CMK (cell line): ENCODE results near the gene CPED1.
"Not testable (repeated sequence)": the region's sequence is repeated elsewhere in the genome, so short reads cannot be mapped to it uniquely, and the experiment has no call there.

Experiments
- DNase-seq: peaks from one replicate; pipeline ENCODE4 v3.0.0-alpha.2; 2010; ENCODE audit warnings: low read depth

Gene CPED1

GRCh38 chr7:121020249-121020988, 31.9 kb downstream of the CPED1 start:
- DNase-seq, result no peak

- DNase-seq, result no peak
Observed at GRCh38 chr7:121020989-121021969, 32.8 kb downstream of the CPED1 start.

DNA sequence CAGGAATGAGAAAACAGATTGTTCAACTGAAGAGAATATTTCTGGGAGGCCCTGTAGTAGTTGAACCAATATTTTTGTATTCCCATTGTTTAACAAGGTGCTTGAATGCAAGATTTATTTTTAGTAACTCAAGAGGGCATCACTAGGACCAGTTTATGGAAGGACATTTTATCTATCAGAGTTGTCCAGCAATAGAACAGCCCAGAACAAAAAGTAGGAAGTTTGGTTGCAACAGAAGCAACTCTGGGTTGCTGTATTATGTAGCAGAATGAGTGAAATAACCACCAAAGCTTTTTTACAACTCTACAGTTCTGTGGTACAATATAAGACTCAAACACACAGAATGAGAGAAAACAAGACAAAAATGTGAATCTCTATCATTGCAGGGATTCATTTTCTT, 34.7 kb downstream of the CPED1 start:
- DNase-seq, result no peak

DNA sequence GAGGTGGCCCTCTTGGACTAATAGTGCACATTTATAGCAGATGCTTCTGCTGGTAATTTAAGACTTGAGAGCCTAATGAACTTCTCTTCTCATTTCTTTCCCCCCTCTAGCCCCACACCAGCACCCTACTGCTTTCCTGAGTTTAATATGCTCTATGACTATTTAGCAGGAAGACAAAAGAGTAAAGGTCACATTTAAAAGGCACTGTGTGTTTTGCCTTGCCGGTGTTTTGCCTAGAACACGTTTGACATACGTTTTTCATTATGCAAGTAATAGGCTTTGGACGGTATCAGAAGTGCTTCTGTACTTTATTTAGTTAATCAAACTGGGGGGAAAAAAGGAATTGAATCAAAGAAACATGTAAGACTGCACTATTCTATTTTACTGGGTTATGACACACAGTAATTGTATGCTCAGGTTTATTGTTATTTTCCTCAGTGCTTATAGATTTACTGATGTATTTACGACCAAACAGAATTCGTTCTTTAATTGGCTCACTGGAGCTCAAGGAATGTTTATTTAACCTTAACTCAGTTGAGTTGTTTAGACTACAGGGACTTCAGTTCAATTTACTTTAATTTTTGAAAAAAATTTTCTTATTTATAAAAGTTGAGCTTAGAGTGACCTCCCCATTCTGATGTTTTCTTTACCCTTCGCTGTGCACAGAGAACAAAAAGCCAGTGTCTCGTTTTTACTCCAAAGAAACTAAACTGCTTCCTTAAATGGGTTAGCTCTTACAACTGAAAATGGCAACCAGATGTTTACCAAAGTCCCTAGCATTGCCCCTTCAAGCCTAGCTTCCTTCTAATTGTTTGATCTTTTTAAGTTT, 35.4 kb downstream of the CPED1 start:
- no peak for DNase-seq

- no peak for DNase-seq
Observed at GRCh38 chr7:121024611-121025010, 36.1 kb downstream of the CPED1 start.

GRCh38 chr7:121026159-121026558, 37.6 kb downstream of the CPED1 start:
- DNase-seq, result no peak

DNA sequence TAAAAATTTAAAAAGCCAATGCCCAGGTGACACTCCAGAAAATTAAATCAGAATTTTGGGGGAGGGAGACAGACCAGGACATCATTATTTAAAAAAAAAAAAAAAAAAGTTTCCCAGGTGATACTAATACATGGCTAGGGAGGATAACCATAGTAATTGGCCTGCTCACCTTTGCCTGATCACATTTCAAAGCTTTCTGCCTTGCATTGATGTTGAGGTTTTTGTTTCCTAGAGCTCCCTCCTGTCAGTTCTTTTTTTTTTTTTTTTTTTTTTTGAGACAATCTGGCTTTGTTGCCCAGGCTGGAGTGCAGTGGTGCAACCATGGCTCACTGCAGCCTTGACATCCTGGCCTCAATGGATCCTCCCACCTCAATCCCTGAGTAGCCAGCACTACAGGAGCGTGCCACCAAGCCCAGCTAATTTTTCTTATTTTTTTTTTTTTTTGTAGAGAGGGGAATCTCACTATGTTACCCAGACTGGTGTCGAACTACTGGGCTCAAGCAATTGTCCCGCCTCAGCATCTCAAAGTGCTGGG, 38.1 kb downstream of the CPED1 start:
- no peak for DNase-seq

DNA sequence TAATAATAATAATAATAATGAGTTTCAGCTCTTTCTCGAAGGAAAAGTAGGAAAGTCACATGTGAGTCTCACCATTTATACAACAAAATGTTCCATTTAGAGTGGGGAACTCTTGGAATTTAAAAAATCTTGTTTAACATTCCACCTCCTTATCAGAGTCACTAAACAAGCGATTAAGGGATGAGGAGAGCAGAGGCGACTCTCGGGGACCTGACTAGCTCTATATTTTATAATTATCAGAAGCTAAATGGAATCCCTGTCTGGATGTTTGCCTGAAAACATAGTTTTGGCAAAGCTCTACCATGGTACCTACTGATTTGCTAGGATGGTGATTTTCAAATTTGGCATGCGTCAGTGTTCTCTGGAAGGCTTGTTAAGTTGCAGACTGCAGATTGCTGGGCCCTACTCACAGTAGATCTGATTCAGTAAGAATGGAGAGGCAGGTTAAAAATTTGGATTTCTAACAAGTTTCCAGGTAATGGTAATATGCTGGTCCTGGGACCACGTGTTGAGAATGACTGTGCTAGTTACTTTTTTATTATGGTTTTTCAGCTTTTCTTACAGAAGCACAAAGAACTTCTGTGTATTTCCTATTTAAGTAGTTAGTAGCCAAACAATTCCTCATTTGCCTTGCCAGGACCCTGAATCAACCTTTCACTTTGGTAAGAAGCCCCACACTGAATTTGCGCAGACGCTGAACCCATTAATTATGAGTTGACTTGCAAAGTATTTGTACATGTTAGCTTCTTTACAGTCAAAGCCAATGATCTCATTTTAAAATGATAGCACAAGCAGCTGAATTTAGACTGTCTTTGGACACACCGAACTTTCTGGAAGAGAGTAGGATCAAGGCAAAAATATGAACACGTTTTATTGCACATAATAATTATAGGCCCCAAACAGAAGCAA, 39.5 kb downstream of the CPED1 start:
- DNase-seq, result no peak

DNA sequence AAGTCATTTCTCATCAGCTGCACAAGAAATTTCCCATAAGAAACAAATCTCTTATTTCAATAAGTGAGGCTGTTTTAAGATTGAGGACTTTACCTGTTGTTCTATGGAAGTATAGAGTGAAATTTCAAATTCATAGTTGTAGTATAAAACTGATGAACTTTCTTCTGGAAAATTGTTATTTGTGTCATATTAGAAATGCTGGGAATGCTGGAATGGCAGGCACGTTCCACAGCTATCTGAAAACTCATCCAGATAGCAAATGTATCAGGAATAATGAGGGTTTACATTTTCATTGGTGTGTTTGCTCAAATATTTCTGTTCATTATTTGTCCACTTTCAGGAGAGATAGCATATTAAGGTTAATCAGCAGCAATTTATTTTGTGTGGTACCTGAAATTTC, 40.8 kb downstream of the CPED1 start:
- DNase-seq, result no peak

DNA sequence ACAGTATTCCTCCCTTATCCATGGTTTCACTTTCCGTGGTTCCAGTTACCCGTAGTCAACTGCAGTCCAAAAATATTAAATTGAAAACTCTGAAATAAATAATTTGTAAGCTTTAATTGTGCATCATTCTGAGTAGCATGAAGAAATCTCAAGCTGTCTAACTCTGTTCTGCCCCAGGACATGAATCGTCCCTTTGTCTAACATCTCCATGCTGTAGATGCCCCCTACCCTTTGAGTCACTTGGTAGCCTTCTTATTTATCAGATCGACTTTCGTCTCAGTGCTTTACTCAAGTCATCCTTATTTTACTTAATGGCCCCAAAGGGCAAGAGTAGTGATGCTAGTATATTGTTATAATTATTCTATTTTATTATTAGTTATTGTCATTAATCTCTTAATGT, 41.8 kb downstream of the CPED1 start:
- no peak for DNase-seq

- no peak for DNase-seq
Observed at GRCh38 chr7:121032645-121033460, 44.3 kb downstream of the CPED1 start.

DNA sequence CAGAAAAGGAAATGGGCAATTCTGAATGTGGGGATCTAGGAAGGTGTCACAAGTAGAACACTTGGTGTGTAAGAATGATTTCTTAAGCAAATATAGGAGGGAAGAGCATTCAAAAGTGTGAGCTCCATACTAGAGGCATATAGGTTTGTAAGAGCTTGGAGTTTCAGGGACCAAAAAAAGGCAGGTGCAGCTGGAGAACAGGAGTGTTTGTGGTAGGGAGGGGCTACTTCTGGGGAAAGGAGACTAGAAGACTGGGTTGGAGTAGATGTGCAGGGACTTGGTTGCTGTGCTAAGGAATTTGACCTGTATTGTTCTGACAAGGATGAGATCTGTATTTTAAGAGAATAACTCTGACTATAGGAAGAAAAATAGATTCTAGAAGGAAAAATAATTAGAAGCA, 46.4 kb downstream of the CPED1 start:
- DNase-seq, result no peak

DNA sequence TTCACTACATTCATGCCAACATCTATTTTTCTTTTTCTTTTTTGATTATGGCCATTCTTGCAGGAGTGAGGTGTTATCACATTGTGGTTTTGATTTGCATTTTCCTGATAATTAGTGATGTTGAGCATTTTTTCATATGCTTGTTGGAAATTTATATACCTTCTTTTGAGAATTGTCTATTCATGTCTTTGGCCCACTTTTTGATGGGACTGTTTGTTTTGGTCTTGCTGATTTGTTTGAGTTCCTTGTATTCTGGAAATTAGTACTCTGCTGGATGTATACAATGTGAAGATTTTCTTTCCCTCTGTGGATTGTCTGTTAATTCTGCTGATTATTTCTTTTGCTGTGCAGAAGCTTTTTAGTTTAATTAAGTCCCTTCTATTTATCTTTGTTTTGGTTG, 48.3 kb downstream of the CPED1 start:
- DNase-seq, result not testable (repeated sequence)

DNA sequence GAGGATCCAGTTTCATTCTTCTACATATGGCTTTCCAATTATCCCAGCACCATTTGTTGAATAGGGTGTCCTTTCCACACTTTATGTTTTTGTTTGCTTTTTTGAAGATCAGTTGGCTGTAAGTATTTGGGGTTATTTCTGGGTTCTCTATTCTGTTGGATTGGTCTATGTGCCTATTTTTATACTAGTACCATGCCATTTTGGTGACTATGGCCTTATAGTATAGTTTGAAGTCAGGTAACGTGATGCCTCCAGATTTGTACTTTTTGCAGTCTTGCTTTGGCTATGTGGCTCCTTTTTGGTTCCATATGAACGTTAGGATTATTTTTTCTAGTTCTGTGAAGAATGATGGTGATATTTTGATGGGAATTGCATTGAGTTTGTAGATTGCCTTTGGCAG, 48.8 kb downstream of the CPED1 start:
- DNase-seq, result not testable (repeated sequence)

DNA sequence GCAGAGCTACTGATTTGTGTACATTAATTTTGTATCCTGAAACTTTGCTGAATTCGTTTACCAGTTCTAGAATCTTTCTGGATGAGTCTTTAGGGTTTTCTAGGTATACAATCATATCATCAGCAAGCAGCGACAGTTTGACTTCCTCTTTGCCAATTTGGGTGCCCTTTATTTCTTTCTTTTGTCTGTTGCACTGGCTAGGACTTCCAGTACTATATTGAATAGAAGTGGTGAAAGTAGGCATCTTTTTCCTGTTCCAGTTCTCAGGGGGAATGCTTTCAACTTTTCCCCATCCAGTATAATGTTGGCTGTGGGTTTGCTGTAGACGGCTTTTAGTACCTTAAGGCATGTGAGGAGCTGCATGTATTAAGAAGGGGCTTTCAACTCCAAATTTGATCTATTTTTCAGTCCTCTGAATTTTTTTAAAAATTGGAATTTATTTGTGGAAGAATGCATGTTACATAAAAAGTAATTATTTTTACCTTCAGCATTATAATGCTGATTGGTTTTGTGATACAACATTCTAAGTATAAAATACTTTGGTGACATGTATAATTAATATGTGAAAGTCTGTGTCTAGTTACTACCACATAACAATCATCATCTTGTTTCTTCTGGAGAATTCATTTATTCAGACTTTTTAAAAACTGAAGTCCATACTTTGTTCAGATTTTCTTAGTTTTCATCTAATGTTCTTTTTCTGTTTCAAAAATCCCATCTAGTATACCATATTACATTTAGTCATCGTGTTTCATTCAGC, 49.6 kb downstream of the CPED1 start:
- DNase-seq, result no peak

DNA sequence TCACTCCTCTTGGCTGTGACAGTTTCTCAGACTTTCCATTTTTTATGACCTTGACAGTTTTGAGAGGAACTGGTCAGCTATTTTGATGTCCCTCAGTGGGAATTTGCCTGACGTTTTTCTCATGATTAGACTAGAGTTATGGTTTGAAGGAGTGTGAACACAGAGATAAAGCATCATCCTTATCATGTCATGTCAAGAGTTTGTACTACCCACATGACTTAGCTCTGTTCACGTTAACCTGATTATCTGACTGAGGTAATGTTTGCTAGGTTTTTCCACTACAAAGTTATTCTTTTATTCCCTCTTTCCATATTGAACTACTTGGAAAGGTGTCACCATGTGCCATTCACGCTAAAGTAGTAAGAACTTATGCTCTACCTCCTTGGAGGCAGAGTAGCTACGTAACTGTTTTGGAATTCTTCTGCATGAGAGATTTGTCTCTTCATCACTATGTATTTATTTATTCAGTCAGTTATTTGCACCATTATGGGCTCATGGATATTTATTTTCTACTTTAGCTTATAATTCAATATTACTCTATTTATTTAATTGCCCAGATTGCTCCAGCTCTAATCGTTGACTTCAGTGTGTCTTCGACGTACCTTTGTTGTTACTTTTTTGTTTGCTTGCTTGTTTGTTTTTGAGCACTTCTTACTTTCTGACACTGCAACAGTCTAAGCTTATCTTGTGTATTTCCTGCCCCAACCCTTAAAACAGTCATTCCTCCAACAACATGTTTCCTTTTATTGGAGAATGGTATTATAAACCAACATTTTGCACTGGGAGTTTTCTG, 50.4 kb downstream of the CPED1 start:
- DNase-seq, result peak; percentile 21

- no peak for DNase-seq
Observed at GRCh38 chr7:121039510-121039822, 51.0 kb downstream of the CPED1 start.

- DNase-seq, result no peak
Observed at GRCh38 chr7:121039994-121040393, 51.5 kb downstream of the CPED1 start.
